T-helper 1 cell treated with Interleukin-12 subunit alpha and Interleukin-12 subunit beta and Interleukin-4 antibody, amounts not matched to agents 30 ng/mL and 1 ng/mL, for 36 hours (primary cell): ENCODE data around the gene DOCK4. TPM values are rescaled to one million over a fixed set of nuclear protein-coding genes. Genes with fewer than 3 reads are reported as not detected.

Experiments
- intact Hi-C: fragments of 100-400 bp; cut with micrococcal nuclease; formaldehyde crosslinking; loops from one replicate; pipeline ENCODE4 v1.15.1; 2024
- total RNA-seq: library from RNA; stranded (reverse); gene quantifications from 2 replicates; pipeline ENCODE4 v1.2.3, GENCODE V29; 2022

DOCK4 gene
- total RNA-seq, 1 donor from 2014 or later = 0.27 TPM

DNA sequence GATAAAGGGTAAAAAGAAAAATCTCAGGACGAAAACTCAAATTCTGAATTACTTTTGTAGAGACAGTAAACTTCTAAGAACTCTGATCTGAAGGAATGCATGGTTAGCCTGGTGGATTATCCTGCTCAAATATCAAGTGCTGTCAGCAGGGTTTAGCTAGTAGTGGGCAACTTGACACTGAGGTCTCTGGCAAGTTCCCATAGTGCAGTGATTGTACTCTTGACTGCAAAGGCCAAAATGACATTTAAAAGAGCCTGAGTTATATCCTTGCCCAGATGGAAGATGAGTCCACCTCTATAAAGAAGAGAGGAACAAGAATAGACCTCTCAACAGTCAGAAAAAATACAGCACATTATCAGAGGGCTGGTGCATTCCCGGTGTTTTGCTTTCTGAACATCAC, 339.4 kb downstream of the DOCK4 start:
- intact Hi-C loops = no loop called here

DNA sequence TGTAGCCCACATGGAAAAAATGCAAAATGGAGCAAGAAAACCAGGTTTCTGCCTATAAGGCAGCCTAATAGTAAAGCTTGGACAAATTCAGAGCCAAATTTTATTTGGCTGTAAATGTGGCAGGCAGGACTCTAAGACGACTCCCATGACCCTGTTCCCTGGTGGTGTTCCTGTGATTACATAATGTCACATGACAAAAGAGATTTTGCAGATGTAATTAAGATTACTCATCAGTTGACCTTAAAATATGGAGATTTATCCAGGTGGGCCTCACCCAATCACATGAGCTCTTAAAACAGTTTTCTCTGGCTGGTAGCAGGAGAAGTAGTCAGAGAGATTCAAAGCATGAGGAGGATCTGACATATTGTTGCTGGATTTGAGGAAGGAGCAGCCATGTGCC, 340.8 kb downstream of the DOCK4 start:
- intact Hi-C loops = no loop called here

DNA sequence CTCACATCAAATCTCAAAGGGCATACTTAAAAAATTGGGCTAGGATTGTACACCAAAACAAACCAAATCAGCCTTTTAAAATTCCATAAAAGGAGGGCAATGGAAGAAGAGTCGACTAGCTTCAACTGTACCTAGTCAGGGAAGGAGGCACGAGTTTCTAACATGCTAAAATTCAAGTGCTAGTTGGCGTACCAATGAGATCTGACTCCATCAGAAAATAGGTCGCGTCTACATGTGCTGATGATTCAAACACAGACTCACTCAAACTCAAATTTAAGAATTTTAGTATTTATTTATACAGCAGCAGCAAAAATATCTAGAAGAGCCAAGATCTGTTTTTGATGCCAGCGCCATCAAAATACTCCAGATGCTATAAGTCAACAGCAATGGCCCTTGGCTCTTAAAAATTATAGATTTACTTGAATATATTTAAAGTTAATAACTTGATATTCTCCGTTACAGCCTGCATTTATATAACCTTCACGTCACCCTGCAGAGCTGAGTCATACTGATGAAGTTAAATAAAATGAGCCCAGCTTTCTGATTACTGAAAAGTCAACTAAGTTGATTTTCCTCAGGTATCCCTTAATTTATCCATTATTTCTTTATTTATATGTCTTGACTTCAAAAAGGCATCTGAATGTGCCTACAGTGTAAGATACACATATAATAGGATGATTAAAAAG, 341.8 kb downstream of the DOCK4 start:
- intact Hi-C loops = no loop called here

DNA sequence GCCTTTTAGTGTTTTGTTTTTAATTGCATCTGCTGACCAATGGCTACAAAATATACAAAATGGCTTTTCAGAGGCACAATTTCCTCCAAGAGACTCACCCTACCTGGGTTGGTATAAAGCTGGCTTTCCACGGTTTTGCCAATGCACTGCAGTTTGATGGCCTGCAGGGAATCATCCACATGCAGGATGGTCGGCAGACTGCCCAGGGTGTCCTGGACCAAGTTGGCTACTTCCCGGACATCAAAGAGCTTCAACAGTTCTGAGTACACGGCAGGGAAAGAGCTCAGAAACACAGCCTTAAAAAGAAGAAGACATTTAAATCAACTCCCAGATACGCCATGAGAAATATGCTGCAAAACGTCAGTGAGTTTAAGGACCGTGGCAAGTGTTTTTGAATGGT, 342.9 kb downstream of the DOCK4 start:
- intact Hi-C loops = no loop called here

DNA sequence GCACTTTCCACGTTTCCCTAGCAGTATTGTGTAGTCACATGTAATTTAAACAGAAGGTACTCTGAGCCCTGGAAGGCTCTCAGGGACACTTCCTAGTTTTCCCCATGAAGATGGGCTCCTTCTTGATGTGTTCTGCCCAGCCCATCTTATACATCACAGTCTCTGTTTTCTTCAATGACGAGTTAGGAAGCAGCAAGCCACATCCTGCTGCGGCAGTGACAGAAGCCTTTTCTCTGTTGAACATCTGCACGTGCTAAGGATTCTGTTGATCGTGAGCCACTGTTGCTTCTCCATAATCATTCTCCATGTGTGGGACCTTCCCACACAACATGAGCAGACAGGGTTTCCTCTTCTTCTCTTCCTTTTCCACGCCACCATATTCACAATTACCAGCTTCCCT, 346.0 kb downstream of the DOCK4 start:
- intact Hi-C loops = no loop called here

DNA sequence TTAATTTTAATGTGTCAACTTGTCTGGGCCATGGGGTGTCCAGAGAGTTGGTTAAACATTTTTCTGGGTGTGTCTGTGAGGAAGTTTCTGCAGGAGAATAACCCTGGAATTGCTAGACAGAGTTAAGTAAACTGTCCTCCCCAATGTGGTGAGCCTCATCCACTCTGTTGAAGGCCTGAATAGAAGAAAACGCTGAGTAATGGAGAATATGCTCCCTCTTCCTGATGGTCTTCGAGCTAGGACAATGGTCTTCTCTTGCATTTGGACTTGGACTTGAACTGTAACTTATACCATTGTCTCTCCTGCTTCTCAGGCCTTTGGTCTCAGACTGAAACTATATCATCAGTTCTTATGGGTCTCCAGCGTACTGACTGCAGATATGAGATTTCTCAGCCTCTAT, 347.9 kb downstream of the DOCK4 start:
- intact Hi-C loops = no loop called here

DNA sequence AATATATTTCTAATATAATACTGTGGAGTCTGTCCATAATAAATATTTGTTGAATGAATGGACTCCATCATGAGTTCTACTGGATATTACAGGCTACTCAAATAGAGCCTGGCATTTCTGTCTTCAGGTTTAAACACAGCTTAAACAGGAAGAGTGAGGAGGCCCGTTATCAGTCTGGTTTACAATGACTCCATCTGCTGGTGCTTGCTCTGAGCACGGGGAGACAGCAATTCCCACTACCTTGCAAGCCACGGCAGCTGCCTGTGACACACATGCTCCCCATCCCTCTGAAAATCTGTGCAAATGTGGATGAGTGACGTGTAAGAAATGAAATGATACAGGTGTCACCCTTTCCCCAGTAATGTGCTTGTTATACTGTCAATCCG, 350.4 kb downstream of the DOCK4 start:
- intact Hi-C loops = no loop called here

DNA sequence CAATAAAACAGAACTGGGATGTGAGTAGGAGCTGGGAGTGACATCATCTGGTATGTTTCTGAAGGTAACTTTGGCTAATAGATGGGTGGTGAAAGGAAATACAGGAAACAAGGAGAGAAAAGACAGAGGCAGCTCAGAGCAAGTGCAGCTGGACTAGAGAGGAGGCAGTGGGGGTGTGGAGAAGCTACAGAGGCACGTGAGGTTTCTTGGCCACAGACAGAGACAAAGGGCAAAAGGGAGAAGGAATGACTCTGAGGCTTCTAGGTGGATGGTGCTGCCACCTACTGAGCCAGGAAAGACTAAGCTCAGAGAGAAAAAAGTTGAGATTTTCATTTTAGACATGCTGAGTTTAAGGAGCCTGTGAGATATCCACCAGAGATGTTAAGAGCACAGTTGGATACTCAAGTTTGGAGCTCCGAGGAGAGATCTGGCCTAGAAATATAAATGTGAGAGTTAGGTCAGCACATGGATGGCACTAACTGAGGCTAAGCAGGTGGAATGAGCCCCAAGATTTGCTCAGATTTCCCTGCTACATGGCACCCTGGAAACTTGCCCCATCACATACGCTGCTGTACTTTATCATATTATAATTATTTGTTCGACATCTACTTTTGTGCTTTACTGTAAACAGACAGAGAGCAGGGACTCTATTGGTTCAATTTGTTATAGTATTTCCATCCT, 350.9 kb downstream of the DOCK4 start:
- intact Hi-C loops = no loop called here

DNA sequence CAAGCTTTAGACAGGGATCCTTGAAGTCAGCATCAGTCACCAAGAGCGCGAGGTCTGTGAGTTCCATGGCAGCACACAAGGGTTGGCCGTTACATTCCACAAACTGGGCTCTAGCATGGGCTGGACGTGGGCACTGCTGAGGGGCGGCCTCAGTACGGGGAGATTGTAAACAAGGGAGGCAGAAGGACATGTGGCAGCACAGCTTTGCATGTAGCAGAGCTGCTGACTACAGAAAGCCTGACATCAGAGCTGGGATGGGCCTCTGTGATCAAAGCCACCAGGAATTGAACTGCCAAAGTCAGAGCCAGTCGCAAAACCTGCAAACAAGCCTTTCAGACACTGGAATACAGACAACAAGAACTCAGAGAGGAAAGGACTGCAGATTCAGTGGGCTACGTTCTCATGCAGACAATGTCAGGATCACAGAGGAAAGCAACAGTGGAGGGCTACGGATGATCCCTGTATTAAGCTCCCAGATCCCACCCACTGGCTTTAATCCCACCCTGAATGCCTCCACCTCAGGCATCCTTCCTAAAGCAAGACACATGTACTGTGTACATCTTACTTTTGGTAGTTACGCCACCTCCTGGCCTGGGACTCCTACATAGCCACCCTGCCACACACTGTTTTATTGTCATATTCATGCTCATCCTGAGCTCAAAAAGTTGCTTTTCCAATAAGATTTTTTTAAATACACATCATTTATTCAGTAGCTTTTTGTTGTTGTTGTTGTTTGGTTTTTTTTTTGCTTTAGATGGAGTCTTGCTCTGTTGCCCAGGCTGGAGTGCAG, 352.8 kb downstream of the DOCK4 start:
- intact Hi-C loops = loop anchor here (5.0 kb wide), 1 partner anchor 111 kb away; no protein-coding TSS in a partner anchor

DNA sequence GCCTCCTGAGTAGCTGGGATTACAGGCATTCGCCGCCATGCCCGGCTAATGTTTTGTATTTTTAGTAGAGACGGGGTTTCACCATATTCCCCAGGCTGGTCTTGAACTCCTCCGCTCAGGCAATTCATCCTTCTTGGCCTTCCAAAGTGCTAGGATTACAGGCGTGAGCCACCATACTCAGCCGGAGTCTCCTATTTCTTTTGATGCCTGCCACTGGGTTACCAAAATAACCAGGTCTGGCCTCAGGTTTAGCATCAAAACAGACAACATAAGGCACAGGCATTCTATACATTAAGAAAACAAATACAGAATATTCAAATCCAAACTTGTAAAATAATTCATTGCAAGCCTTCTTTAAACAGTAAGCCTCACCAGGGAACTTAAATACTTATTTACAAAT, 354.1 kb downstream of the DOCK4 start:
- intact Hi-C loops = loop anchor here (5.0 kb wide), 1 partner anchor 110 kb away; no protein-coding TSS in a partner anchor

DNA sequence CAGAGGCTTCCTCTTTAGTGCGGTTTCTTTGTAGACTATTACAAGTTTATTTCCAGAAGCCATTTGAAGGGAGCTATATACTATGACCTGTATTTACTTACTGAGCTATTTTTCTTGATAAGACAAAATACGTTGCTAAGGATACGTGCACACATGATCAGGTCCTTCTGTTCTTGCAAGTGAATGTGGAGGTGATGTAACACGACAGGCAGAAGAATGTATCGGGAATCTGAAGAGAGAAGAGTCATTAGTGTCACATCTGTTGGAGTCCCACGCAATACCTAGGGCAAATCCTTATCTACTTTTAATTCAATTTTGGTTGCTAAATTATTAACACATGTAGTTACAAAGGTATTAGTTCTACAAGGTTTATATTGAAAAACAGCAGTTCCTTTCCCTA, 359.3 kb downstream of the DOCK4 start:
- intact Hi-C loops = no loop called here

DNA sequence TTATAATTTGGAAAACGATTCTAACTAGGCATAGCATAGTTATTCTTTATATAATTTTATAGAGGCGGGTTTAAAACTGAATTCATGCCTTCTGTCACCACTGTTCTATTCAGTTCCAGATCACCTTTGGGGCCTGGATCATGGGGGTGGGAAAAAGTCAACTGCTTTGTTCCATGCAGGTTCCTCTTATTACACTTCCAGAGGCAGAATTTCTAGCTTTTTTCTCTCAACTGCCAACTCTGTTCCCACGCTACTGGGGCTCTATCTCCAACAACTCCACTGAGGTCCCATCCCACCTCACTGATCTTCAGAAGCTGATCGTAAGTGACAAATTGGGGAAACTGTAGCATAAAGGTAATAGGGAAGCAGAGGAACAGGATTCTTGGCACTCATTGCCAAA, 360.3 kb downstream of the DOCK4 start:
- intact Hi-C loops = no loop called here

DNA sequence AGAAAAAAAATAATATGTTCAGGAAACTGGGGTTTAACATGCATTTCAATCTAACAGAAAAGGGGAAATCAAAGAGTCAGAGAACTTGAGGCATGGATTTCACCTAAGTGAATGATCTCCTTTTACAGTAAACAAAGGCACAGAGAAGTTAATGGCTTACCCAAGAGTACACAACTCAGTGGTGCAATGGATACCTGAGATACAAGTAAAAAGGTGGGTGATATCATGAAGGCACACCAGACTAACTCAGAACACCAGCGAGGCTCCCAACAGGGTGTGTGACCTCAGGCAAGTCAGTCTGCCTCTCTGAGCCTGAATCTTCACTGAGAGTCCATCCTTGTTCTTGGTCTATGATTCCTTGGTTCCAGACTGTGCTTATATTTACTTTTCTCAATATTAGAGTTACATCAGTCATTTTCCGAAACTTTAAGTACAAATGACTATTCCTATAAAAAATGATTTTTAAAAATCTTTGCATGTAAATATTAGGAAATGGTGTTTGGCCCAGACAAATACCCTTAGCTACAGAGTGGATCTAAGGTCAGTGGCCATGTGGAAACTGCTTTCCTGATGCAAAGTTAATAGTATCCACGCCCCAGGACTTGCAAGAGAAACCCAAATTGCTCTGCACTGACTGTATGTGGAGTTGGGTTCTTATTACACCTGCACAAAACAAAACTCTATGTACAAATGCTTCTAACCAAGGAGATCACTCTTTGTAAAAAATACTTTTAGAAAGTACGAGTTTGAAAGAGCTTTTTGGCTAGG, 361.1 kb downstream of the DOCK4 start:
- intact Hi-C loops = no loop called here

DNA sequence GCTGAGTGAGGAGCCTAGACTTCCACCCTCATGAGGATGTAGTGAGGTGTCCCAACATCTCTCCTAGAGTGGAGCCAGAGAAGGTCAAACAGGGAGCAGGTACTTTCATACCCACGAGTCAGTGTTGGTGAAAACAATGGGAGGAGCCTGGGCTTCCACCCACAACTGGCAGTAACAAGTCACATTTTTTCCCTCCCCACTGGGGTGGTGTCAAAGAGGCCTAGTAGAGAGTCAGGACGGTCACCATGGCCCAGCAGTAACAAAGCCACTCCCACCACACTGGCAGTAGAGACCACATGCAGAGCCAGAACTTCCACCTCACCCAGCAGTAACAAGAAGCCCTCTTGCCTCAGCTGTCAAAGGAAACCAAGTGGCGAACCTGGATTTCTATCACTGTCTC, 363.7 kb downstream of the DOCK4 start:
- intact Hi-C loops = no loop called here

DNA sequence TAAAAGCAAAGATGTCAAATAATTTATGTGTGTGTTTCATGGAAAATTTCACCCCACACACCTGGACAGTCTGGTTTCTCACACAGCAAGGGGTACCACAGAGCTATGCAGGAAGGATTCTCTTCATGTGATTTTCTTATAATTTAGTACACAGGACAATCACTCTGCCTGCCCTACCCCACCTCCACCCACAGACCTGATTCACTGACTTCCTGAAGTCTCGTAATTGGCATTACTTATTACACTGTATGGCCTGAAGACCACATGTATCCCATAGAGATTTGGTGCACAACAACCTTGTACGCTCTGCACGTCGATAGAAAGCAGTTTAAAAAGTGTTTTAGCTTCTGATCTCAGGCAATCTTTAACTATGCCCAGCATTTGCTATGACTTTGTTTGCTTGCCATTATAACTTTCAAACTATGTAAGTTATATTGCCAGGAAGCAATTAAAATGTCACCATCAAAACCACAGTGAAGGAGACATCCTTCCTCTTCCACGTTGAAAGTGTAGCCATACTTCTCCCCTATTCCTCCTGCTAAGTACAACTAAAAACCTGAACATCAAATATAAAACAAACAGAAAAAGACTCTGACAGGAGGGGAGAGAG, 364.5 kb downstream of the DOCK4 start:
- intact Hi-C loops = no loop called here

DNA sequence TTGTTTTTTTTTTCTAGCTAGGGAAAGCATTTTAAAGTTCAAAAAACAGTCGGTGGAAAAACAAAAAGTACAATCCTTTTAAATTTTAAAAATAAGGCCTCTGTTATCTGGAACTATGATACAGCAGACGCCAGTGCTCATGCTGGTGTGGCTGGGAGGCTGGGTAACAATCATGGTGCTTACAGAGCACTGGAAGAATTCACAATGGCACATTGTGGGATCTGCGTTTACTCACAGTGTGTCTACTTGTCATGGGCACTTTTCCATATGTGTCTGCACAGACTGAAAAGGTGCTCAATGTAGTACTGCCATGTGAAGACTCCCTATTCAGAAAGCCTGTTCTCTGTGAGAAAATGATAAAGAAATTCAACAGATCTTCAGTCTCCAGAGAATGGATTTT, 365.7 kb downstream of the DOCK4 start:
- intact Hi-C loops = no loop called here

DNA sequence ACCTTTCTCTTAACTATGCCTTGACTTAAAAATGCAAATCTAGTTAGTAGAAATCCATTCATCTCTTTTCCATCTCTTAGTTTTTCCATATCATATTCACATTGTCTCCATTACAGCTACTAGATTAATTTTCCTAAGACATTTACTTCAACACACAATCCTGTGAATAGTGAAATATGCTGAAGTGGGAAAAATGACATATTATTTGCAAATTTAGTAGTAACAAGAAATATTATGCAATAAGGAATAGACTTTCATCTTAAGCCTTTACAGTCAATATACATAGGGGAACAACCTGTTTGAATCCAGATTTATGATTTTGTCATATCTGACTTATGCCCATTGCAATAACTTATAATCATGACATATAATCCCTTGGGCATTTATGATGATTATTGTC, 366.9 kb downstream of the DOCK4 start:
- intact Hi-C loops = no loop called here

DNA sequence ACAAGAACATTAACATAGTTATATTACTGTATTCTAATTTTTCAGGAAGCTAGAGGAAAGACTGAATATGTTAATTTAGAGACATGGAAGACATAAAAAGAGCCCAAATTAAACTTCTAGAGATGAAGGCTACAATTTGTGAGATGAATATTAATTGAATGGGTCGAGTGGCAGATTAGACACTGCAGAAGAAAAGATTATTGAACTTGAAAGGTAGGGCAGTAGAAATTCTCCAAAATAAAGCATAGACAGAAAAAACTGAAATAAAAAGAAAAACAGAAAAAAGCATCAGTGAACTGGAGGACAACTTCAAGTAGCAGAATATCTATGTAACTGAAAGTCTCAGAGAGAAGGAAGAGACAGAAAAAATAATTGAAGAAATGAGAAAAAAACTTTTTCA, 369.6 kb downstream of the DOCK4 start:
- intact Hi-C loops = no loop called here

DNA sequence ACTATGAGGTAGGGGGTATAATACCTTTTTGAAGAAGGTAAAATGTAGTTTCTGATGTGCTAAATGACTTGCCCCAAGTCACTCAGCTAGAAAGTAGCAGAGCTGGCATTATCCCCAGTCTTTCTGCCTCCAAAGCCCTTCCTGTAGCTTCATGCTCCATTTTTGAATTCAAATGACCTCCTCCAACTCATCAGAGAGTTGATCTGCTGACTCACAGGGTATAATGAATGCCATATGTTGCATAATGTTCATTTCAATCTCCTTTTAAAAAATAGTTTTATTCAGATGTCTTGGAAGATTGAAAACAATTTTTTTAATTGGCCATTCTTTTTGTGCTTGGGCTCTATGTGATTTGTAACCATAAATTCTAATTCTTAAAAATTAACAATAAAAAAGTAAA, 371.1 kb downstream of the DOCK4 start:
- intact Hi-C loops = no loop called here

DNA sequence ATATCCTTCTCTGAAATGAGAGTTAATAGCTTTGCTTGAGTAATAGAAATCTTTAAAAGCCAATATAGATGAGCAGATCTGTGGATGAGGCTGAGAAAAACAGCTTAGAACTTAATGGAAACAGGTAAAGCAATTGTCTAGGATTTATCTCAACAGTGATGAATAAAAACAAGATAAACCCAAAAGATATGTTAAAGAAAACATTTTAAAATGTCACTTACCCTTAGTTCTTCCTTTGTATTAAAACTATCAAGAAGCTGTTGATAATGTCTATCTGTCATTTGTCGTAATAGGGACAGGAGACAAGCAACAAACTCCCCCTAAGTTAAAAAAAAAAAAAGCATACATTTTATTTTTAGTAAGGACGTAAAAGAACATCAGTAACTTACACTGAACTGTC, 371.8 kb downstream of the DOCK4 start:
- intact Hi-C loops = no loop called here

DNA sequence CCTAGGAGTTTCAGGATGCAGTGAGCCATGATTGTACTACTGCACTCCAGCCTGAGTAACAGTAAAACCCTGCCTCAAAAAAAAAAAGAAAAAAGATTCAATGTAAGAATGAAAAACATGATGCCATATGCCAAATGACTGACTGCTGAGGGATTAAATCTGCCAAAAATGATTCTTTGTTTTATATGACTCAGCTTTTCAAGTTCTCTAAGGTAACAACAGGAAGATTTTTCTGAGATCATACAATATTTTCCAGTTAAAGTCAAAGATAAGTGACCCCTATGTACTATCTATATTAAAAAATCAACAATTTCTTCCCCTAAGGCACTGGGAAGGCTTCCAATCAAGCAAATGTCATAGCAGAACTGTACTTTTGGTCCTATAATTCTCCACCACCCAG, 372.7 kb downstream of the DOCK4 start:
- intact Hi-C loops = no loop called here
